ENCODE results near the gene MCTP1. TPM values are rescaled to one million over a fixed set of nuclear protein-coding genes. Genes with fewer than 3 reads are reported as not detected.
"Not testable (repeated sequence)": the region's sequence is repeated elsewhere in the genome, so short reads cannot be mapped to it uniquely, and the experiment has no call there.

The MCTP1 gene
- total RNA-seq, 1 donor from 2014 or later: 9.1 TPM

DNA sequence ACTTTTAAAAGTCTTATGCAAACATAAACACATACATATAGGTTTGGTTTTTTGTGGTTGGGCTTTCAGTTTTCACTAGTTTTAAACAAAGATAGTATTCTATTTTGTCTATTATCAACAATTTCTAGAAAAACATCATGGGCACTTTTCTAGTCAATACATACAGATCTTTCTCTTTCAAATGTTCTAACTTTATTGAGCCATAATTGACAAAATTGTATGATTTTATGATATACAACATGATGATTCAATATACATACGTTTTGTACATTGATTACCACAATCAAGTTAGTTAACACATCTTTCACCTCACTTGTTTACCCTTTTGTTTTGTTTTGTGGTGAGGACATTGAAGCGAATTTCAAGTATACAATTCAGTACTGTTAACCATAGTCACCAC, 265.9 kb downstream of the MCTP1 start:
- no peak for DNase-seq (ENCODE audit: low spot score in 2 of 2, unreplicated experiment in 2 of 2)
- H3K4me1 Mint-ChIP-seq: no peaks in the 10 kb centered on the region
- H3K27me3 Mint-ChIP-seq (ENCODE audit: low read depth): no peaks in the 10 kb centered on the region
- peaks cover under 1% of the 10 kb centered on the region for H3K9me3 Mint-ChIP-seq
- H3K4me3 Mint-ChIP-seq: no peak overlapping the region
- H3K27ac Mint-ChIP-seq: no peak overlapping the region
- no peak for TF ChIP-seq CTCF (IDR thresholded peaks at IDR 0.05; ENCODE audit: unreplicated experiment)
- no peaks in the 10 kb centered on the region for H3K36me3 Mint-ChIP-seq

GRCh38 chr5:95018511-95018910, 266.4 kb downstream of the MCTP1 start:
- no peak for TF ChIP-seq CTCF (IDR thresholded peaks at IDR 0.05; ENCODE audit: unreplicated experiment)
- Mint-ChIP-seq H3K4me1 (no peaks in the 10 kb centered on the region), H3K27me3 (ENCODE audit: low read depth) (no peaks in the 10 kb centered on the region), H3K9me3 (peaks cover 4% of the 10 kb centered on the region), H3K36me3 (no peaks in the 10 kb centered on the region), H3K27ac (no peak overlapping the region), H3K4me3 (no peak overlapping the region)
- no peak for DNase-seq (ENCODE audit: low spot score in 2 of 2, unreplicated experiment in 2 of 2)

DNA sequence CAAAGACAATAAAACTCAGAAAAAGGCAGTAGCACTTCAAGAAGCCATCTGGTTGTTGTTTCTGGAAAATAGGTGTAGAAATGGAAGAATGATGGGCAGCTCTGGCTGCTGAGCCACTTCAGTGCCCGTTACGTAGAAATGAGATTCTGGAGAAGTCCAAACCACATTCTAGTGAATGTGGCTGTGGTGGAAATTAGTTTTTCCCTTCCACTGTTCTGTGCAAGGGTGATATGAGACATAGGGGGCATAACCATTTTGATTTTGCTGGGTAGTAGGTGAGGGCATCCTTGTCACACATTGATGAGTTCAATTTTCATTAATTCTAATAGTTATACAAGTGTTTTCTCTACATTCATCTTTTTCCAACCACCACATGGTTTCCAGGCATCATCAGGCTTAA, 275.1 kb downstream of the MCTP1 start:
- TF ChIP-seq CTCF (IDR thresholded peaks at IDR 0.05; ENCODE audit: unreplicated experiment): no peak
- DNase-seq (ENCODE audit: low spot score in 2 of 2, unreplicated experiment in 2 of 2): no peak
- Mint-ChIP-seq H3K4me1 (no peaks in the 10 kb centered on the region), H3K36me3 (no peaks in the 10 kb centered on the region), H3K4me3 (no peak overlapping the region), H3K9me3 (peaks cover 13% of the 10 kb centered on the region), H3K27me3 (ENCODE audit: low read depth) (no peaks in the 10 kb centered on the region), H3K27ac (no peak overlapping the region)

- Mint-ChIP-seq H3K27ac (no peak overlapping the region), H3K4me1 (no peaks in the 10 kb centered on the region), H3K27me3 (ENCODE audit: low read depth) (no peaks in the 10 kb centered on the region), H3K9me3 (peaks cover 20% of the 10 kb centered on the region), H3K4me3 (no peak overlapping the region), H3K36me3 (no peaks in the 10 kb centered on the region)
- no peak for DNase-seq (ENCODE audit: low spot score in 2 of 2, unreplicated experiment in 2 of 2)
- TF ChIP-seq CTCF (IDR thresholded peaks at IDR 0.05; ENCODE audit: unreplicated experiment): no peak
Observed at GRCh38 chr5:95007921-95008597, 276.8 kb downstream of the MCTP1 start.

- H3K27ac Mint-ChIP-seq: no peak overlapping the region
- H3K4me1 Mint-ChIP-seq: no peaks in the 10 kb centered on the region
- no peak for TF ChIP-seq CTCF (IDR thresholded peaks at IDR 0.05; ENCODE audit: unreplicated experiment)
- no peak for DNase-seq (ENCODE audit: low spot score in 2 of 2, unreplicated experiment in 2 of 2)
- peaks cover 27% of the 10 kb centered on the region for H3K9me3 Mint-ChIP-seq
- no peaks in the 10 kb centered on the region for H3K27me3 Mint-ChIP-seq (ENCODE audit: low read depth)
- no peaks in the 10 kb centered on the region for H3K36me3 Mint-ChIP-seq
- H3K4me3 Mint-ChIP-seq: no peak overlapping the region
Observed at GRCh38 chr5:95005811-95006210, 279.1 kb downstream of the MCTP1 start.

DNA sequence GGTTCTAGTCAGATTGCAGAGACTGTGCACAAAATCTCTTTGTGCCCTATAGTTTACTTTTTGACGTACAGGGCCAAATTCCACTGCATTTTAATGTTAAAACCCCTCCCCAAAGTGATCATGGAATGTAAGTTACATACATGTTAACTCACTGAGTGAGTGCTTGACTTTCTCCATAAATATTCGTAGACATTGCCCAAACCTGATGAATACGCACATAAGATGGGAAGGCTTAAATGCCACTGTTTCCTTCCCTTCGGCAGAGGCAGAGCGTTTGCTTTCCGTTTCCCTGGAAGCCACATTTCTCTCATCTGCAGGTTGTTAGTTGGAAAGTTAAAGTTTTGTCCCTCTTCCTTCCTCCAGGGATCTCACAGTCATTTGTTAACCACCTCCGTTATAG, 286.2 kb downstream of the MCTP1 start:
- no peak for TF ChIP-seq CTCF (IDR thresholded peaks at IDR 0.05; ENCODE audit: unreplicated experiment)
- no peak for DNase-seq (ENCODE audit: low spot score in 2 of 2, unreplicated experiment in 2 of 2)
- H3K27me3 Mint-ChIP-seq (ENCODE audit: low read depth): no peaks in the 10 kb centered on the region
- H3K27ac Mint-ChIP-seq: no peak overlapping the region
- peaks cover 12% of the 10 kb centered on the region for H3K9me3 Mint-ChIP-seq
- no peaks in the 10 kb centered on the region for H3K36me3 Mint-ChIP-seq
- H3K4me3 Mint-ChIP-seq: no peak overlapping the region
- H3K4me1 Mint-ChIP-seq: peaks cover 10% of the 10 kb centered on the region

- not testable (repeated sequence) for H3K27ac Mint-ChIP-seq; H3K27me3 Mint-ChIP-seq (ENCODE audit: low read depth); H3K36me3 Mint-ChIP-seq; H3K9me3 Mint-ChIP-seq; DNase-seq (ENCODE audit: low spot score in 2 of 2, unreplicated experiment in 2 of 2); H3K4me3 Mint-ChIP-seq
- peaks cover 10% of the 10 kb centered on the region for H3K4me1 Mint-ChIP-seq
Observed at GRCh38 chr5:94994537-94994936, 290.4 kb downstream of the MCTP1 start.
